HFFc6 (cell line): ENCODE data around the gene CCDC146. TPM values are rescaled to one million over a fixed set of nuclear protein-coding genes. Genes with fewer than 3 reads are reported as not detected.

Experiments used
- DNase-seq: peaks from one replicate; pipeline ENCODE4 v3.0.0-alpha.2; 2018
- H3K27ac Mint-ChIP-seq: 2 replicates; pipeline ENCODE4 v1.8.0; 2020; ENCODE audit warnings: mild to moderate bottlenecking, mixed read lengths
- H3K27me3 Mint-ChIP-seq: 2 replicates; pipeline ENCODE4 v1.8.0; 2021; ENCODE audit warnings: mild to moderate bottlenecking, moderate library complexity, mixed read lengths; ENCODE audit not compliant: insufficient read depth
- H3K36me3 Mint-ChIP-seq: 2 replicates; pipeline ENCODE4 v1.8.0; 2021; ENCODE audit warnings: low read depth, mixed read lengths
- H3K4me1 Mint-ChIP-seq: 2 replicates; pipeline ENCODE4 v1.8.0; 2020; ENCODE audit warnings: low read depth, mixed read lengths
- H3K4me3 Mint-ChIP-seq: 2 replicates; pipeline ENCODE4 v1.8.0; 2020; ENCODE audit warnings: mild to moderate bottlenecking, moderate library complexity, mixed read lengths
- H3K9me3 Mint-ChIP-seq: 2 replicates; pipeline ENCODE4 v1.8.0; 2020; ENCODE audit warnings: mild to moderate bottlenecking, mixed read lengths
- CTCF ChIP-seq: fragments of 200-600 bp; sonication (generic); IDR thresholded peaks from 2 replicates; pipeline ENCODE4 v1.5.0; 2021; ENCODE audit warnings: antibody characterized with exemption, mild to moderate bottlenecking
- total RNA-seq, 6 experiments: library from RNA; stranded (reverse); fragmentation: NEBNext Ultra II Directional; extraction: Animal tissue kit (Norgen Biotek cat#: 25700); gene quantifications; 2 replicates in 1 of 6; 3 replicates in 5 of 6; pipeline ENCODE4 v1.2.3, GENCODE V29; 2021

Gene CCDC146
- total RNA-seq, 6 experiments from 2014 or later, result 0.09 to 0.70 (median 0.57) TPM

GRCh38 chr7:77313085-77313484, 190.7 kb downstream of the CCDC146 start:
- H3K4me3 Mint-ChIP-seq, result no peak overlapping the region
- H3K27me3 Mint-ChIP-seq, result no peaks in the 10 kb centered on the region
- no peaks in the 10 kb centered on the region for H3K9me3 Mint-ChIP-seq
- H3K27ac Mint-ChIP-seq, result no peak overlapping the region
- no peaks in the 10 kb centered on the region for H3K36me3 Mint-ChIP-seq
- no peak for TF ChIP-seq CTCF
- peaks cover 14% of the 10 kb centered on the region for H3K4me1 Mint-ChIP-seq
- DNase-seq, result no peak

DNA sequence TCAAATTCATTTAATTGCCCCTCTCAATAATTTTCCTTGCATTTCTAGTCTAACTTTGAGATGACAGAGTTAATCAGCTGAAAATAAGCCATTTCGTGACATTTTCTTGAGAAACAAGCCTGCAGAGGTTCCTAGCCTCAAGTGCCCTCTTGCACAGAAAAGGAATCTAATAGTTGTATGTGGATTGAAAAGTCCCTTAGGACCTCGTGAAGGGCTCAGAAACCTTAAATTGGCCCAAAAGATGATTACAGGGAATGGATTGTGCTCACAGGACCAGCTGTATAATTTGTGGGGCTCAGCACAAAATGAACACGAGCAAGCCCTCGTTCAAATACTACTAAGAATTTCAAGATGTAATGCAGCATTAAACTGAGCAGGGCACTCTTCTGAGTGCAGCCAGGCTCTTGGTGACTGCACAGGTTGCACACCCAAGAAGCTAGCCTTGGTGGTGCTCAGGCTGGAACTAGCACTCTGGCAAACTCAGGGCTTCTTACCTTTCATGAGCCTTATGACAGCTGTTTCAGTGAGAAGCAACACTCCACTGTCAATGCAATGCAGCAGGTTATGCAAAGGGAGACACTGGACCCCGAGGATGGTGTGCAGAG, 191.6 kb downstream of the CCDC146 start:
- Mint-ChIP-seq H3K27ac (no peak overlapping the region), H3K4me1 (peaks cover 14% of the 10 kb centered on the region), H3K9me3 (no peaks in the 10 kb centered on the region), H3K4me3 (no peak overlapping the region), H3K36me3 (no peaks in the 10 kb centered on the region), H3K27me3 (no peaks in the 10 kb centered on the region)
- DNase-seq, result no peak
- no peak for TF ChIP-seq CTCF

DNA sequence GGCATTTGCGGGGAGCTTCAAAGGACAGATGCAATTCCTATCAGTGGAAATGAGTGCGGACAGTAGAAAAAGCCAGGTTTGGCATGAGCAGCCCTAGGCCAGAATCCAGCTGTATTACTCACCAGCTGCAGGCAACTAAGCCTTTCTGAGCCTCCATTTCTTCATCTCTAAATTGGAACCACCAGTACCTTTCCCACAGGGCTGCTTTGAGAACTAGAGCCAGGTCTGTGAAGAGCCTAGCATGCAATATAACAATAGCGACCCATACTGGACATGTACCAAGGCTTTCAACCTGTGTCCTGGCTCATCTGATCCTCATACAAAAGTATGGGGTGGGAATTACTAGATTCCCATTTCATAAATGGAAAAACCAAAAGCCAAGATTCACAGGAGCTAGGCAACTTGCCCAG, 192.8 kb downstream of the CCDC146 start:
- peaks cover 14% of the 10 kb centered on the region for H3K4me1 Mint-ChIP-seq
- no peaks in the 10 kb centered on the region for H3K9me3 Mint-ChIP-seq
- no peak overlapping the region for H3K27ac Mint-ChIP-seq

GRCh38 chr7:77316219-77316978, 194.0 kb downstream of the CCDC146 start:
- no peak overlapping the region for H3K27ac Mint-ChIP-seq
- H3K27me3 Mint-ChIP-seq, result no peaks in the 10 kb centered on the region
- H3K9me3 Mint-ChIP-seq, result no peaks in the 10 kb centered on the region
- DNase-seq, result no peak
- peaks cover 6% of the 10 kb centered on the region for H3K36me3 Mint-ChIP-seq
- H3K4me3 Mint-ChIP-seq, result no peak overlapping the region
- H3K4me1 Mint-ChIP-seq, result peaks cover 14% of the 10 kb centered on the region
- no peak for TF ChIP-seq CTCF

More for the DNA sequence above, 192.8 kb downstream of the CCDC146 start:
- TF ChIP-seq CTCF, result no peak
- Mint-ChIP-seq H3K36me3 (peaks cover 6% of the 10 kb centered on the region), H3K27me3 (no peaks in the 10 kb centered on the region), H3K4me3 (no peak overlapping the region)
- DNase-seq, result no peak

DNA sequence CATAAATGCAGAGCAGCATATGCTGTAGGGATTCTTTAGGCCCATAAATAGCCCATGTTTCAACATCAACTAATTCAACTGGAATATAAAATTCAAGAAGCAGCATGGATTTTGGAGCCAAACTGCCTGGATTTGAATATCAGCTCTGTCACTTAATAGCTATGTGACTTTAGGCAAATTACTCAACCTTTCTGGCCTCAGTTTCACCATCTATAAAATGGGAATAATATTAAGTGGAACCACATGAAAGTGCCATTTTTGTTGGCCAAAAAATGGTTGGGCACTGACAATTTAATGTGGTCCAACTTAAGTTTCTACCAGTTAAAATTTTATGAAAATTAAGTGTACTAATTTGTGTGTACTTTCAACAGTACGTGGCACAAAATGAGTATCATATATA, 195.6 kb downstream of the CCDC146 start:
- Mint-ChIP-seq H3K4me1 (peaks cover 14% of the 10 kb centered on the region), H3K27me3 (no peaks in the 10 kb centered on the region), H3K4me3 (no peak overlapping the region), H3K27ac (no peak overlapping the region), H3K9me3 (no peaks in the 10 kb centered on the region), H3K36me3 (peaks cover 6% of the 10 kb centered on the region)
- TF ChIP-seq CTCF, result no peak
- DNase-seq, result no peak
